GM06990 (cell line): ENCODE results near the gene DYRK3.

ENCODE experiments used
- DNase-seq: peaks from one replicate; pipeline ENCODE4 v3.0.0-alpha.2; 2011; ENCODE audit not compliant: insufficient read length; ENCODE audit errors: extremely low read depth
- H3K27me3 ChIP-seq: replicated peaks from 2 replicates; pipeline ENCODE4 v1.6.0; 2011; ENCODE audit warnings: low read length; ENCODE audit not compliant: control insufficient read depth, insufficient read depth
- H3K36me3 ChIP-seq: 2 replicates; pipeline ENCODE4 v1.5.1; 2011; ENCODE audit warnings: low read length; ENCODE audit not compliant: control insufficient read depth, insufficient read depth
- H3K4me3 ChIP-seq: replicated peaks from 2 replicates; pipeline ENCODE4 v1.5.1; 2011; ENCODE audit warnings: low read depth, mild to moderate bottlenecking, control low read depth, low read length
- TF ChIP-seq, protein P1 (sequence below): IDR thresholded peaks from 2 replicates; pipeline ENCODE4 v1.5.1; 2011; ENCODE audit warnings: low read length, control low read depth, mild to moderate bottlenecking, inconsistent platforms; ENCODE audit not compliant: insufficient read depth, poor library complexity, severe bottlenecking

DYRK3 gene

GRCh38 chr1:206682111-206682510, 46.8 kb downstream of the DYRK3 start:
- peak overlapping the region; percentile 7 for H3K4me3 ChIP-seq
- peak; percentile 43 for DNase-seq

GRCh38 chr1:206683313-206683712, 48.0 kb downstream of the DYRK3 start:
- no peaks in the 10 kb centered on the region for H3K36me3 ChIP-seq
- no peak for DNase-seq
- TF ChIP-seq, protein P1, sequence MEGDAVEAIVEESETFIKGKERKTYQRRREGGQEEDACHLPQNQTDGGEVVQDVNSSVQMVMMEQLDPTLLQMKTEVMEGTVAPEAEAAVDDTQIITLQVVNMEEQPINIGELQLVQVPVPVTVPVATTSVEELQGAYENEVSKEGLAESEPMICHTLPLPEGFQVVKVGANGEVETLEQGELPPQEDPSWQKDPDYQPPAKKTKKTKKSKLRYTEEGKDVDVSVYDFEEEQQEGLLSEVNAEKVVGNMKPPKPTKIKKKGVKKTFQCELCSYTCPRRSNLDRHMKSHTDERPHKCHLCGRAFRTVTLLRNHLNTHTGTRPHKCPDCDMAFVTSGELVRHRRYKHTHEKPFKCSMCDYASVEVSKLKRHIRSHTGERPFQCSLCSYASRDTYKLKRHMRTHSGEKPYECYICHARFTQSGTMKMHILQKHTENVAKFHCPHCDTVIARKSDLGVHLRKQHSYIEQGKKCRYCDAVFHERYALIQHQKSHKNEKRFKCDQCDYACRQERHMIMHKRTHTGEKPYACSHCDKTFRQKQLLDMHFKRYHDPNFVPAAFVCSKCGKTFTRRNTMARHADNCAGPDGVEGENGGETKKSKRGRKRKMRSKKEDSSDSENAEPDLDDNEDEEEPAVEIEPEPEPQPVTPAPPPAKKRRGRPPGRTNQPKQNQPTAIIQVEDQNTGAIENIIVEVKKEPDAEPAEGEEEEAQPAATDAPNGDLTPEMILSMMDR = no peak
- H3K4me3 ChIP-seq = no peak overlapping the region
- H3K27me3 ChIP-seq = no peaks in the 10 kb centered on the region

More at GRCh38 chr1:206682111-206682510, 46.8 kb downstream of the DYRK3 start:
- TF ChIP-seq, protein P1 = no peak
- Histone ChIP-seq H3K27me3 (no peaks in the 10 kb centered on the region), H3K36me3 (no peaks in the 10 kb centered on the region)

DNA sequence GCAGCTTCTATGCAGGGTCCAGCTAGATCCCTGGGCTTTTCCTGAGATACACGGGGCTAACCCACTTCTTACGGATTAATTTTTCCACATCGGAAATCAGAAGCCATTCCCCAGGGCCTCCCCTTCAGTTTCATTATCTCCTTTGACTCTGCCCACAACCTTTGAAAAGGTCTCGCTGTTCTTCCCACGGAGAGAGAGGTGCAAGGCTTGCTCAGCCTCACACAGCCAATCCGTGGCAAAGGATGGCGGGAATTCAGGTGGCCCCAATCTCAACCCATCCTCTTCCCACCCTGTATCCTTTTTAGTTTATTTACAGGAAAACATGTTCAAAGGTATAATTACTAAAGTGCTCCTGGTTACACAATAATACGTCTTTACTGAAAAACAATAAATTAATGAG, 48.7 kb downstream of the DYRK3 start:
- no peak overlapping the region for H3K4me3 ChIP-seq
- TF ChIP-seq, protein P1 = no peak
- H3K27me3 ChIP-seq = no peaks in the 10 kb centered on the region
- no peak for DNase-seq
- H3K36me3 ChIP-seq = no peaks in the 10 kb centered on the region

- TF ChIP-seq, protein P1 = no peak
- Histone ChIP-seq H3K36me3 (no peaks in the 10 kb centered on the region; the same call in 1 of the 2 replicates), H3K4me3 (peak within 1 kb of the TSS; percentile 89), H3K27me3 (no peaks in the 10 kb centered on the region)
- peak; percentile 77 for DNase-seq
Measured at GRCh38 chr1:206684478-206685333, 49.4 kb downstream of the DYRK3 start, which contains the start of gene MAPKAPK2. Gene MAPKAPK2 (plus strand): TSS chr1:206684905. CDS start chr1:206685230, 325 bp downstream.

DNA sequence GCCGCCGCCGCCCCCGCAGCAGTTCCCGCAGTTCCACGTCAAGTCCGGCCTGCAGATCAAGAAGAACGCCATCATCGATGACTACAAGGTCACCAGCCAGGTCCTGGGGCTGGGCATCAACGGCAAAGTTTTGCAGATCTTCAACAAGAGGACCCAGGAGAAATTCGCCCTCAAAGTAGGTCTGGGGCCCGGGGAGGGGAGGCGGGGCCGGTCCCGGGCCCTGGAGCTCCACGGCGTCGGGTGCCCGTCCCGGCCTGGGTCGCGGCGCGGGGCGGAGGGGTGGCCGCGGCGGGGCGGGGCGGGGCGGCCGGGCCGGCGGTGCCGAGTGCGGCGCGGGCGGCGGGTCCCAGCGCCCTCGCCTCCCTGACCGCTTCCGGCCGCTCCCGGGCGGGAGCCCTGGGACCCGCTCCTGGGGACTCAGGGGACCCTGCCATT, 50.0 kb downstream of the DYRK3 start:
- Histone ChIP-seq H3K36me3 (no peaks in the 10 kb centered on the region; the same call in 1 of the 2 replicates), H3K4me3 (peak overlapping the region; percentile 89), H3K27me3 (no peaks in the 10 kb centered on the region)
- peak; percentile 71 for DNase-seq
- TF ChIP-seq, protein P1 = no peak
